HepG2 (cell line): ENCODE results near the gene RORC. TPM values are rescaled to one million over a fixed set of nuclear protein-coding genes. Genes with fewer than 3 reads are reported as not detected.

ENCODE experiments used
- ATAC-seq: fragments of 200-7000 bp; cut with Tn5 transposase; 3 replicates; pipeline ENCODE4 v1.9.1; 2020; ENCODE audit warnings: mild to moderate bottlenecking, moderate library complexity
- BruUV-seq: library from RNA; stranded (reverse); fragments of 400-500 nt; replicated peaks from 2 replicates; lab custom pipeline; 2021; lab: Mats Ljungman, UMichigan
- CTCF ChIA-PET: fragments of 300-600 bp; formaldehyde crosslinking; extraction: SDS; loops from one replicate; lab custom pipeline; 2021; ENCODE audit warnings: low total read pairs, inconsistent platforms, low intra/inter-chr PET ratio; lab: Yijun Ruan, JAX
- POLR2A ChIA-PET: fragments of 350-600 bp; sonication (Branson Sonifier 250); formaldehyde crosslinking; loops from one replicate; lab custom pipeline; 2020; ENCODE audit warnings: antibody characterized with exemption, inconsistent platforms; lab: Yijun Ruan, JAX
- DNase-seq: peaks from one replicate; pipeline ENCODE4 v3.0.0-alpha.2; 2015; ENCODE audit warnings: low spot score
- FAIRE-seq: peaks from 3 replicates; lab custom pipeline; 2011; peaks lifted over from hg19 to GRCh38; lab: Jason Lieb, UNC
- H2AFZ ChIP-seq: one replicate; pipeline ENCODE4 v1.6.1; 2011; ENCODE audit warnings: low read length, inconsistent platforms
- H3K27ac ChIP-seq: fragments of 300-600 bp; 3 replicates; pipeline ENCODE4 v1.8.0; 2011; ENCODE audit warnings: mixed run types, mild to moderate bottlenecking, mixed read lengths, low read length, inconsistent platforms; ENCODE audit not compliant: insufficient read depth; ENCODE audit errors: extremely low read length
- H3K27me3 ChIP-seq, 2 experiments: fragments of 200-600 bp in 1 of 2; 2 replicates in 1 of 2; 3 replicates in 1 of 2; pipeline versions ENCODE4 v1.6.0 to v1.8.0; 2011; ENCODE audit warnings: low read length in 2 of 2, mild to moderate bottlenecking in 2 of 2, moderate library complexity in 2 of 2, inconsistent platforms in 1 of 2; ENCODE audit not compliant: insufficient read depth in 2 of 2, control insufficient read depth in 1 of 2
- H3K36me3 ChIP-seq, 2 experiments: fragments of 200-600 bp in 1 of 2; replicated peaks in 1 of 2; 2 replicates in 1 of 2; 3 replicates in 1 of 2; pipeline versions ENCODE4 v1.5.1 to v1.8.0; 2011; ENCODE audit warnings: low read length in 2 of 2, inconsistent platforms in 1 of 2; ENCODE audit not compliant: insufficient read depth in 2 of 2, control insufficient read depth in 1 of 2
- H3K4me1 ChIP-seq: 2 replicates; pipeline ENCODE4 v1.5.1; 2012; ENCODE audit warnings: low read length, inconsistent platforms; ENCODE audit not compliant: insufficient read depth
- H3K4me2 ChIP-seq: 2 replicates; pipeline ENCODE4 v1.6.0; 2011; ENCODE audit warnings: low read depth, low read length, inconsistent platforms
- H3K4me3 ChIP-seq, 3 experiments: fragments of 200-600 bp in 1 of 3; sonication (generic), shearing (Covaris generic) in 1 of 3; replicated peaks in 1 of 3; 2 replicates each; pipeline ENCODE4 v1.5.1; 2011 to 2016; ENCODE audit warnings: low read length in 3 of 3, inconsistent platforms in 2 of 3, low read depth in 2 of 3, mild to moderate bottlenecking in 2 of 3, control low read depth in 1 of 3, mixed read lengths in 1 of 3; ENCODE audit not compliant: insufficient read depth in 1 of 3
- H3K79me2 ChIP-seq: one replicate; pipeline ENCODE4 v1.6.1; 2011; ENCODE audit warnings: low read length, inconsistent platforms; ENCODE audit not compliant: insufficient read depth
- H3K9ac ChIP-seq: 2 replicates; pipeline ENCODE4 v1.6.0; 2011; ENCODE audit warnings: mild to moderate bottlenecking, low read depth, low read length, inconsistent platforms; ENCODE audit not compliant: insufficient read depth
- H3K9me3 ChIP-seq: 2 replicates; pipeline ENCODE4 v1.5.1; 2012; ENCODE audit warnings: mild to moderate bottlenecking, low read length
- H4K20me1 ChIP-seq: 2 replicates; pipeline ENCODE4 v1.6.0; 2011; ENCODE audit warnings: inconsistent platforms, mild to moderate bottlenecking, low read length, moderate library complexity; ENCODE audit not compliant: insufficient read depth
- ETV5 ChIP-seq: IDR thresholded peaks from 2 replicates; pipeline ENCODE4 v1.6.1; 2018; ENCODE audit warnings: missing biosample characterization, missing genetic modification reagents, inconsistent platforms, borderline replicate concordance
- FOXJ3 ChIP-seq: sonication (generic); formaldehyde crosslinking; IDR thresholded peaks from 2 replicates; pipeline ENCODE4 v1.4.0; 2020; ENCODE audit warnings: missing genetic modification reagents, mild to moderate bottlenecking, borderline replicate concordance
- HCFC1 ChIP-seq: fragments of 150-350 bp; IDR thresholded peaks from 2 replicates; pipeline ENCODE4 v1.6.1; 2014; ENCODE audit warnings: low read depth, low read length
- HDAC1 ChIP-seq: sonication (generic); formaldehyde crosslinking; IDR thresholded peaks from 2 replicates; pipeline ENCODE4 v1.5.1; 2020; ENCODE audit warnings: mild to moderate bottlenecking, missing genetic modification reagents
- HIVEP1 ChIP-seq: sonication (generic); formaldehyde crosslinking; IDR thresholded peaks from 2 replicates; pipeline ENCODE4 v1.4.0; 2020; ENCODE audit warnings: mild to moderate bottlenecking, missing genetic modification reagents
- HOXA3 ChIP-seq: sonication (generic); formaldehyde crosslinking; IDR thresholded peaks from 2 replicates; pipeline ENCODE4 v1.5.0; 2020; ENCODE audit warnings: missing genetic modification reagents
- KDM5B ChIP-seq: sonication (generic); formaldehyde crosslinking; IDR thresholded peaks from 2 replicates; pipeline ENCODE4 v1.4.0; 2020; ENCODE audit warnings: missing genetic modification reagents, mild to moderate bottlenecking, borderline replicate concordance
- KLF12 ChIP-seq: sonication (generic); formaldehyde crosslinking; IDR thresholded peaks from 2 replicates; pipeline ENCODE4 v1.4.0; 2020; ENCODE audit warnings: missing genetic modification reagents, borderline replicate concordance
- MED1 ChIP-seq: sonication (generic); formaldehyde crosslinking; IDR thresholded peaks from 2 replicates; pipeline ENCODE4 v1.4.0; 2020; ENCODE audit warnings: missing genetic modification reagents
- PHF20 ChIP-seq: sonication (generic); formaldehyde crosslinking; IDR thresholded peaks from 2 replicates; pipeline ENCODE4 v1.5.0; 2020; ENCODE audit warnings: mild to moderate bottlenecking, missing genetic modification reagents
- PRMT3 ChIP-seq: sonication (generic); formaldehyde crosslinking; IDR thresholded peaks from 2 replicates; pipeline ENCODE4 v1.8.1; 2022; ENCODE audit warnings: low read depth, mild to moderate bottlenecking, moderate library complexity, missing genetic modification reagents, borderline replicate concordance
- SRSF1 ChIP-seq: fragments of 200-400 bp; formaldehyde crosslinking; optimal IDR thresholded peaks from 2 replicates; pipeline ENCODE3; 2017; ENCODE audit warnings: mild to moderate bottlenecking, low read depth, low read length, moderate library complexity
- SSRP1 ChIP-seq: IDR thresholded peaks from 2 replicates; pipeline ENCODE4 v1.6.1; 2016; ENCODE audit warnings: control low read depth
- TBL1XR1 ChIP-seq: fragments of 150-350 bp; IDR thresholded peaks from 2 replicates; pipeline ENCODE4 v1.6.1; 2014; ENCODE audit warnings: borderline replicate concordance, low read length; ENCODE audit not compliant: partially characterized antibody
- TBP ChIP-seq: sonication (generic); formaldehyde crosslinking; IDR thresholded peaks from 2 replicates; pipeline ENCODE4 v1.5.0; 2020; ENCODE audit warnings: missing genetic modification reagents
- ZFP41 ChIP-seq: sonication (generic); formaldehyde crosslinking; IDR thresholded peaks from 2 replicates; pipeline ENCODE4 v1.4.0; 2020; ENCODE audit warnings: mild to moderate bottlenecking, missing genetic modification reagents, borderline replicate concordance
- ZNF367 ChIP-seq: sonication (generic); formaldehyde crosslinking; IDR thresholded peaks from 2 replicates; pipeline ENCODE4 v1.4.0; 2020; ENCODE audit warnings: missing genetic modification reagents, borderline replicate concordance
- ZNF451 ChIP-seq: sonication (generic); formaldehyde crosslinking; IDR thresholded peaks from 2 replicates; pipeline ENCODE4 v1.5.0; 2020; ENCODE audit warnings: mild to moderate bottlenecking, missing genetic modification reagents
- ZNF713 ChIP-seq: sonication (generic); formaldehyde crosslinking; IDR thresholded peaks from 2 replicates; pipeline ENCODE4 v1.4.0; 2020; ENCODE audit warnings: mild to moderate bottlenecking, missing genetic modification reagents
- ZNF879 ChIP-seq: sonication (generic); formaldehyde crosslinking; IDR thresholded peaks from 2 replicates; pipeline ENCODE4 v1.8.1; 2023; ENCODE audit warnings: missing genetic modification reagents
- WGBS: methylation state at CpG from one replicate; pipeline ENCODE4 v1.1.6; 2017; ENCODE audit warnings: low lambda C conversion rate; 5-methylcytosine and 5-hydroxymethylcytosine counted together
- in situ Hi-C: cut with HindIII; loops from 2 replicates; pipeline ENCODE4 v1.10.0; 2017; ENCODE audit warnings: low pct_unique_long_range_greater_than_20kb; ENCODE audit not compliant: extremely low pct_ligation_motif_present
- intact Hi-C: fragments of 100-400 bp; cut with micrococcal nuclease; formaldehyde crosslinking; loops from one replicate; pipeline ENCODE4 v1.10.0; 2022; ENCODE audit not compliant: unreplicated experiment
- polyA plus RNA-seq, 8 experiments: library from polyadenylated mRNA; depleted of rRNA in 3 of 8; stranded (reverse) in 7 of 8; unstranded in 1 of 8; fragments of >200 nt; fragmentation: Illumina TruSeq in 4 of 8; extraction: Trizol in 4 of 8; gene quantifications; 2 replicates each; pipeline versions ENCODE4 v1.2.1 to v1.2.3, GENCODE V29; 2011 to 2016; ENCODE audit warnings: low read depth in 4 of 8, missing spikeins in 1 of 8, mixed read lengths in 1 of 8; ENCODE audit not compliant: insufficient read depth in 1 of 8
- total RNA-seq, 5 experiments: library from RNA; depleted of rRNA; stranded (reverse); fragments of >200 nt; fragmentation: Illumina TruSeq; extraction: Trizol; gene quantifications; 2 replicates each; pipeline ENCODE4 v1.2.3, GENCODE V29; 2016; ENCODE audit warnings: low read depth in 1 of 5
- TF ChIP-seq, protein P1 (sequence below): fragments of 450-650 bp; IDR thresholded peaks from 2 replicates; pipeline ENCODE4 v1.6.1; 2016
- TF ChIP-seq, protein P2 (sequence below): sonication (generic); formaldehyde crosslinking; IDR thresholded peaks from 2 replicates; pipeline ENCODE4 v1.5.0; 2020; ENCODE audit warnings: mild to moderate bottlenecking, missing genetic modification reagents
- TF ChIP-seq, protein P3 (sequence below): sonication (generic); formaldehyde crosslinking; IDR thresholded peaks from 2 replicates; pipeline ENCODE4 v1.4.0; 2020; ENCODE audit warnings: mild to moderate bottlenecking, missing genetic modification reagents

The RORC gene
- total and polyA plus RNA-seq, 2 of the 13 experiments (the other 11 are each of a cell fraction or from before 2014, with no cell fraction given), result 2.5 to 6.5 TPM

DNA sequence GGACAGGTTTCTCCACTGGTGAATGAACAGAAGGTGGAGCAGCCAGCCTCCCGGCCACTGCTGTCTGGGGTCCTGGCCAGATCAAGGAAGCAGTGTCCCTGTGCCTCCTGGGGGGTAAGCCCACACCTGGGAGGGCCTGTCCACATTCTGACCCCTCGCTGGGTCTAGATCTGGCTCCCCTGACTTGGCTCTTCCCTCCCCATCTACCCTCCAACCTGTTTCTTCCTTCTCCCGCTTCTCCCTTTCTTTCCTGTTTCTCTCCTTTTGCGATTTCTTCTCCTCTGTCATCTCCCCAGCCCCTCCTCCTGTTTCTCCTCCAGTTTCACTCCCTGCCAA lies 378 bp downstream of the RORC start:
- WGBS, result 2% methylated on average over 3 of the region's 4 CpGs
- Histone ChIP-seq H3K9ac (peak overlapping the region; percentile 74), H4K20me1 (no peaks in the 10 kb centered on the region), H3K9me3 (no peaks in the 10 kb centered on the region), H3K27ac (peak overlapping the region; percentile 57), H2AFZ (peak overlapping the region; percentile 47), H3K79me2 (no peaks in the 10 kb centered on the region), H3K27me3 (no peaks in the 10 kb centered on the region; a peak in 2 of 5 replicates), H3K4me1 (peaks cover 63% of the 10 kb centered on the region), H3K4me3 (peak overlapping the region; percentile 60 to 83 (median 65)), H3K36me3 (no peaks in the 10 kb centered on the region), H3K4me2 (peak overlapping the region; percentile 100)
- TSS peak; percentile 60 for BruUV-seq
- POLR2A ChIA-PET, result interaction anchor here (0.9 to 2.0 kb wide), 6 partner anchors 9 to 459 kb away, joined by 3 to 10 read pairs (median 4); partner anchors contain the start of genes C2CD4D, MRPL9, SELENBP1 and SNX27
- CTCF ChIA-PET, result no interaction called here
- intact Hi-C loops (loop anchor here (5.0 to 10.0 kb wide), 4 partner anchors 39 to 386 kb away; partner anchors contain the start of genes MRPL9, TDRKH and TUFT1), in situ Hi-C loops (loop anchor here (10.0 kb wide), 2 partner anchors 116 to 236 kb away; partner anchors contain the start of gene CELF3)
- FAIRE-seq (no peak), DNase-seq (no peak), ATAC-seq (peak; percentile 1; the same call in 2 of the 3 replicates)
- peak; percentile 8; the same call in 1 of the 2 replicates for TF ChIP-seq ZNF451
- TF ChIP-seq FOXJ3, result no peak
- TF ChIP-seq, protein P1, sequence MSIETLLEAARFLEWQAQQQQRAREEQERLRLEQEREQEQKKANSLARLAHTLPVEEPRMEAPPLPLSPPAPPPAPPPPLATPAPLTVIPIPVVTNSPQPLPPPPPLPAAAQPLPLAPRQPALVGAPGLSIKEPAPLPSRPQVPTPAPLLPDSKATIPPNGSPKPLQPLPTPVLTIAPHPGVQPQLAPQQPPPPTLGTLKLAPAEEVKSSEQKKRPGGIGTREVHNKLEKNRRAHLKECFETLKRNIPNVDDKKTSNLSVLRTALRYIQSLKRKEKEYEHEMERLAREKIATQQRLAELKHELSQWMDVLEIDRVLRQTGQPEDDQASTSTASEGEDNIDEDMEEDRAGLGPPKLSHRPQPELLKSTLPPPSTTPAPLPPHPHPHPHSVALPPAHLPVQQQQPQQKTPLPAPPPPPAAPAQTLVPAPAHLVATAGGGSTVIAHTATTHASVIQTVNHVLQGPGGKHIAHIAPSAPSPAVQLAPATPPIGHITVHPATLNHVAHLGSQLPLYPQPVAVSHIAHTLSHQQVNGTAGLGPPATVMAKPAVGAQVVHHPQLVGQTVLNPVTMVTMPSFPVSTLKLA, result no peak
- TF ChIP-seq KDM5B (CRISPR knock-in tag), result no peak
- no peak for TF ChIP-seq PHF20 (CRISPR knock-in tag)
- 0 out of 2 replicates have a peak, but pooled peaks have one; percentile 10 for TF ChIP-seq HDAC1 (CRISPR knock-in tag)
- TF ChIP-seq KLF12, result no peak
- TF ChIP-seq ETV5 (CRISPR knock-in tag), result no peak
- no peak for TF ChIP-seq TBL1XR1
- TF ChIP-seq TBP (CRISPR knock-in tag), result no peak
- TF ChIP-seq PRMT3, result no peak
- TF ChIP-seq SSRP1, result no peak
- TF ChIP-seq HCFC1, result no peak
- TF ChIP-seq ZNF879 (CRISPR knock-in tag), result no peak
- TF ChIP-seq HIVEP1 (CRISPR knock-in tag), result 0 out of 2 replicates have a peak, but pooled peaks have one; percentile 8
- no peak for TF ChIP-seq ZNF713
- TF ChIP-seq, protein P2, sequence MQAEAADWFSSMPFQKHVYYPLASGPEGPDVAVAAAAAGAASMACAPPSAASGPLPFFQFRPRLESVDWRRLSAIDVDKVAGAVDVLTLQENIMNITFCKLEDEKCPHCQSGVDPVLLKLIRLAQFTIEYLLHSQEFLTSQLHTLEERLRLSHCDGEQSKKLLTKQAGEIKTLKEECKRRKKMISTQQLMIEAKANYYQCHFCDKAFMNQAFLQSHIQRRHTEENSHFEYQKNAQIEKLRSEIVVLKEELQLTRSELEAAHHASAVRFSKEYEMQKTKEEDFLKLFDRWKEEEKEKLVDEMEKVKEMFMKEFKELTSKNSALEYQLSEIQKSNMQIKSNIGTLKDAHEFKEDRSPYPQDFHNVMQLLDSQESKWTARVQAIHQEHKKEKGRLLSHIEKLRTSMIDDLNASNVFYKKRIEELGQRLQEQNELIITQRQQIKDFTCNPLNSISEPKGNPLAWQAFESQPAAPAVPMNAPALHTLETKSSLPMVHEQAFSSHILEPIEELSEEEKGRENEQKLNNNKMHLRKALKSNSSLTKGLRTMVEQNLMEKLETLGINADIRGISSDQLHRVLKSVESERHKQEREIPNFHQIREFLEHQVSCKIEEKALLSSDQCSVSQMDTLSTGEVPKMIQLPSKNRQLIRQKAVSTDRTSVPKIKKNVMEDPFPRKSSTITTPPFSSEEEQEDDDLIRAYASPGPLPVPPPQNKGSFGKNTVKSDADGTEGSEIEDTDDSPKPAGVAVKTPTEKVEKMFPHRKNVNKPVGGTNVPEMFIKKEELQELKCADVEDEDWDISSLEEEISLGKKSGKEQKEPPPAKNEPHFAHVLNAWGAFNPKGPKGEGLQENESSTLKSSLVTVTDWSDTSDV (CRISPR knock-in tag), result no peak
- TF ChIP-seq HOXA3, result no peak
- TF ChIP-seq MED1 (CRISPR knock-in tag), result no peak
- TF ChIP-seq SRSF1, result no peak
- TF ChIP-seq ZFP41, result no peak
- no peak for TF ChIP-seq ZNF367 (CRISPR knock-in tag)
- TF ChIP-seq, protein P3, sequence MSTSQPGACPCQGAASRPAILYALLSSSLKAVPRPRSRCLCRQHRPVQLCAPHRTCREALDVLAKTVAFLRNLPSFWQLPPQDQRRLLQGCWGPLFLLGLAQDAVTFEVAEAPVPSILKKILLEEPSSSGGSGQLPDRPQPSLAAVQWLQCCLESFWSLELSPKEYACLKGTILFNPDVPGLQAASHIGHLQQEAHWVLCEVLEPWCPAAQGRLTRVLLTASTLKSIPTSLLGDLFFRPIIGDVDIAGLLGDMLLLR (CRISPR knock-in tag), result no peak
